GOT3 (cell line): ENCODE results near the gene SULT1C4.
A peak's percentile ranks its signal among the peaks of the same experiment; 100 is the strongest.

Source experiments
- DNase-seq: peaks from one replicate; lab custom pipeline; 2025; ENCODE audit warnings: mixed read lengths; lab: John Stamatoyannopoulos, UW

Gene SULT1C4

GRCh38 chr2:108370080-108370479 lies 7.7 kb upstream of the SULT1C4 start:
- DNase-seq = no peak

GRCh38 chr2:108376774-108377173 lies 980 bp upstream of the SULT1C4 start:
- DNase-seq = no peak

- DNase-seq = no peak
Observed at GRCh38 chr2:108377401-108377800, 353 bp upstream of the SULT1C4 start.

GRCh38 chr2:108378851-108379250 lies 1.1 kb downstream of the SULT1C4 start:
- no peak for DNase-seq

GRCh38 chr2:108382196-108382595 lies 4.4 kb downstream of the SULT1C4 start:
- DNase-seq = no peak

- no peak for DNase-seq
Observed at GRCh38 chr2:108383146-108383830, 5.5 kb downstream of the SULT1C4 start.

GRCh38 chr2:108384662-108385393 lies 7.1 kb downstream of the SULT1C4 start:
- DNase-seq = no peak

GRCh38 chr2:108385411-108386071 lies 7.8 kb downstream of the SULT1C4 start:
- DNase-seq = no peak

- no peak for DNase-seq
Observed at GRCh38 chr2:108388045-108388444, 10.3 kb downstream of the SULT1C4 start.

GRCh38 chr2:108390340-108390739 lies 12.6 kb downstream of the SULT1C4 start:
- DNase-seq = no peak

GRCh38 chr2:108392029-108392428 lies 14.3 kb downstream of the SULT1C4 start:
- no peak for DNase-seq

GRCh38 chr2:108393197-108393596 lies 15.4 kb downstream of the SULT1C4 start:
- no peak for DNase-seq

GRCh38 chr2:108395155-108395554 lies 17.4 kb downstream of the SULT1C4 start:
- DNase-seq = no peak

GRCh38 chr2:108396845-108397244 lies 19.1 kb downstream of the SULT1C4 start:
- DNase-seq = peak; percentile 7

- no peak for DNase-seq
Observed at GRCh38 chr2:108399479-108399878, 21.7 kb downstream of the SULT1C4 start.

GRCh38 chr2:108401800-108402199 lies 24.0 kb downstream of the SULT1C4 start:
- DNase-seq = no peak

GRCh38 chr2:108403494-108403893 lies 25.7 kb downstream of the SULT1C4 start:
- DNase-seq = no peak

GRCh38 chr2:108404784-108405397 lies 27.1 kb downstream of the SULT1C4 start:
- DNase-seq = no peak

GRCh38 chr2:108407864-108408729 lies 30.3 kb downstream of the SULT1C4 start:
- no peak for DNase-seq

GRCh38 chr2:108409768-108410167 lies 32.0 kb downstream of the SULT1C4 start:
- DNase-seq = no peak

GRCh38 chr2:108412995-108413710 lies 35.4 kb downstream of the SULT1C4 start:
- DNase-seq = peak; percentile 4
